Measurements from ENCODE around the gene SCAI.
"Not testable (repeated sequence)": the region's sequence is repeated elsewhere in the genome, so short reads cannot be mapped to it uniquely, and the experiment has no call there.

The SCAI gene

GRCh38 chr9:124940894-124941678, 202.2 kb downstream of the SCAI start, which contains the start of gene GOLGA1:
GOLGA1 (minus strand) TSS chr9:124941083; CDS start chr9:124938711, 2,372 bp downstream.
- DNase-seq: peak; percentile 95

- no peak for DNase-seq
Measured at GRCh38 chr9:124940521-124940893, 202.8 kb downstream of the SCAI start.

DNA sequence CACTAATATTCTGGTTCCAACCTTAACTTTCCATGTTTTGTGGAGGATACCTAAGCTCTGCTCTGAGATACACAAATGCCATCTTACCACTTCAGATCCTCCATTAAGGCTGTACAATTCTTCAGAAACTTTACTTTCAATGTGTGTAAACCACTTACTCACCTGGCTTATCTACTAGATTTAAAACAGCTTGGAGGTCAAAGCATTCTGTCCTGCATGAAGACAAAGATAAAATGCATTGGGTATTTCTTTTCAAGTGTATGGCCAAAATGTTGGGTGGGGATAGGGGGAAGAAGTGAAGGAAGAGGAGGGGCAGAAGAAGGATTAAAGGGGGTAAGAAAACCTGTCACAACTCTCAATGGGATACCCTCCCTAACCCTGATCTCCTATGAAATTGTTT, 203.4 kb downstream of the SCAI start:
- no peak for DNase-seq

DNA sequence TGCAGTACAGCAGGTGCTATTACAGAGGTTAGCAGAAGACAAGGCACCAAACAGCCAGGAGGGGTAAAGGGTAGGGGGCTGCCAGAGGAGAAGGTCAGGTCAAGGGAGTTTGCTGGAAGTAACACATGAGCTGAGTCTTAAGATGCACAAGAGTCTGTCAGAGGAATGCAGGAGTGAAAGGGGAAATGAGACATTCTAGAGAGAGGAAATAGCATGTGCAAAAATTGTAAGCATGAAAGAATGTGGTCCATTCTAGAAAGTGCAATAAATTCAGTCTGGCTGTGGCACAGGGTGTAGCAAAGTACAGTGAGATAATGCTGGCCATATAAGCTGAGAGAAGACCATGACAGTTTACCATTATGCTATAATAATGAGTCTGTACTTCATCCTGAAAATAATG, 209.0 kb downstream of the SCAI start:
- DNase-seq: peak; percentile 33

- peak; percentile 52 for DNase-seq
Measured at GRCh38 chr9:124932333-124932732, 211.0 kb downstream of the SCAI start.

GRCh38 chr9:124929464-124929863, 213.9 kb downstream of the SCAI start:
- no peak for DNase-seq

GRCh38 chr9:124928116-124928515, 215.2 kb downstream of the SCAI start:
- DNase-seq: no peak

DNA sequence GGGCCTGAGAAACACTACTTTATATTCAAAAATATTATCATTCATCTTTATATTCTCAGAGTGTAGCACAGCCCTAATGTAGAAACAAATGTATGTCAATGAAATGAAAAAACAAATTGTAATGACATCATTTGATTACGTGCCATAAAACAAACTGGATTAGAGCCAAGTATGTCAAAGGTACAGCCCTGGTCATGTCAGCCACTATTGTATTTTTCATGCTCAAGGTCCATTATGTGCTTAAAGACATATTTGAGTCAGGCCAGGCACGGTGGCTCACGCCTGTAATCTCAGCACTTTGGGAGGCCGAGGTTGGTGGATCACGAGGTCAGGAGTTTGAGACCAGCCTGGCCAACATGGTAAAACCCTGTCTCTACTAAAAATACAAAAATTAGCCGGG, 222.9 kb downstream of the SCAI start:
- not testable (repeated sequence) for DNase-seq

DNA sequence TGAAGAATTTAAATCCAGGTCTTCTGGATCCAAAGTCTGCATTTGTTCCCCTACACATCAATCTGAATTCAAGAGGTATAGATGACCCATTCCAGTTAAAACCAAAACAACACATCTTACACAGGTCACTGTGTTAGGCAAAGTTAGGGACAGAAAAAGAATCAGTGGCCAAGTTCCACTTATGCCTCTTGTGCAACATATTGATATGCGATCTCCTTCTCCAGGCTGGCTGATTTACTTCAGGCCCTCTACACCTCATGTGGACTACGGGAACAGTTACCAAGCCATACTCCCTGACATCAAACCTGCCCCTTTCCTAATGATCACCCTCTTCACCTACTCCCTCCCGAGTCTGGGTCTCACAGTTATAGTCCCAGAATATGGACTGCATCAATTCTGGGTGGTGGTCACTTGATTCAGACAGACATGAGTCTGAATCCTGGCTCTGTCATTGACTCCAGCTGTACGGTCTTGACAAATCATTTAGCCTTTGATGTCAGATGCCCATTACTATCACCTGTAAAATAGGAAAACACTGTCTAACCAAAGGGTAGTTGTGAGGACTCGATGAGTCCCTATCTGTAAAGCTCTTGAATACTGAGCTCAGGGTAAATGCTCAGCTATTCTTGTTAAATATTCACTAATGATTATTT, 228.4 kb downstream of the SCAI start:
- DNase-seq: no peak

GRCh38 chr9:124913378-124913777, 229.9 kb downstream of the SCAI start:
- no peak for DNase-seq

GRCh38 chr9:124911766-124912165, 231.6 kb downstream of the SCAI start:
- DNase-seq: no peak

- no peak for DNase-seq
Measured at GRCh38 chr9:124908098-124908497, 235.2 kb downstream of the SCAI start.

GRCh38 chr9:124906966-124907365, 236.4 kb downstream of the SCAI start:
- DNase-seq: no peak

GRCh38 chr9:124899845-124900244, 243.5 kb downstream of the SCAI start:
- no peak for DNase-seq

GRCh38 chr9:124897570-124898460, 245.5 kb downstream of the SCAI start:
- DNase-seq: no peak

GRCh38 chr9:124894741-124895170, 248.6 kb downstream of the SCAI start:
- peak; percentile 16 for DNase-seq

DNA sequence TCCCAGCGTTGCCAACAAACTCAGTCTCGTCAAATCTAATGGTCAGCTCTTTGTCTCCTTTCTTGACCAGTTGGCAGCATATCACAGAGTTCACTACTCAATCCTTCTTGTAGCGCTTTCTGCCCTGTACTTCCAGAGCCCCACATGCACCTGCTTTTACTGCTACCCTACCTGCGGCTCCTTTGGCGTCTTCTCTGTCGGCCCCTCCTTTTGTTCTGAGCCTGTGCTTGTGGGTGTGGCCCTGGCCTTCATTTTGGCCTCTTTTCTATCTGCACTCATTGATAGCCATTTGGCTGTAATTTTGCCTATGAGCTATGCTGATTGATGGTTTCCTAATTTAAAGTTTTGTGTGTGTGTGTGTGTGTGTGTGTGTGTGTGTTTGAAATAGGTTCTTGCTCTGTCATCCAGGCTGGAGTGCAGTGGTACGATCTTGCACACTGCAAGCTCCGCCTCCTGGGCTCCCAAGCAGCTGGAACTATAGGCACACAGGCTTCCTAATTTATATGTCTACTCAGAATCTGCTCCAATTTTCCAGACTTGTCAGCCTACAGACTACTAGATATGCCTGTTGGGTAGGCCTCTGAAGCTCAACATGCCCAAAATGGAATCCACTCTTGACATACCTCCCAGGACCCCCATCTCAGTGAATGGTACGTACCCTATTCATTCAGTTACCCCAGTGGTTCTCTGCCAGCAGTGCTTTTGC, 249.1 kb downstream of the SCAI start:
- DNase-seq: no peak
